ENCODE data around the gene FLNB. TPM values are rescaled to one million over a fixed set of nuclear protein-coding genes. Genes with fewer than 3 reads are reported as not detected.

Gene FLNB
- total RNA-seq, 1 donor from 2014 or later: 216 TPM

GRCh38 chr3:58013099-58013498 is 4.9 kb downstream of the FLNB start:
- H3K27ac Mint-ChIP-seq (ENCODE audit: unreplicated experiment): peak overlapping the region; percentile 59
- peaks cover 40% of the 10 kb centered on the region for H3K4me1 Mint-ChIP-seq (ENCODE audit: unreplicated experiment)
- no peak for TF ChIP-seq CTCF (IDR thresholded peaks at IDR 0.05; ENCODE audit: unreplicated experiment)
- H3K4me3 Mint-ChIP-seq (ENCODE audit: unreplicated experiment): no peak overlapping the region
- peaks cover 19% of the 10 kb centered on the region for H3K36me3 Mint-ChIP-seq (ENCODE audit: low read depth, unreplicated experiment)
- no peak for DNase-seq (ENCODE audit: low spot score)
- no peaks in the 10 kb centered on the region for H3K9me3 Mint-ChIP-seq (ENCODE audit: unreplicated experiment)
- H3K27me3 Mint-ChIP-seq (ENCODE audit: unreplicated experiment): peaks cover 4% of the 10 kb centered on the region

- Mint-ChIP-seq H3K9me3 (ENCODE audit: unreplicated experiment) (no peaks in the 10 kb centered on the region), H3K27ac (ENCODE audit: unreplicated experiment) (no peak overlapping the region)
Observed at GRCh38 chr3:58013973-58014649, 5.9 kb downstream of the FLNB start.

GRCh38 chr3:58015520-58015915 is 7.3 kb downstream of the FLNB start:
- no peaks in the 10 kb centered on the region for H3K9me3 Mint-ChIP-seq (ENCODE audit: unreplicated experiment)
- DNase-seq (ENCODE audit: low spot score): no peak
- TF ChIP-seq CTCF (IDR thresholded peaks at IDR 0.05; ENCODE audit: unreplicated experiment): no peak
- H3K36me3 Mint-ChIP-seq (ENCODE audit: low read depth, unreplicated experiment): peaks cover 15% of the 10 kb centered on the region
- H3K4me3 Mint-ChIP-seq (ENCODE audit: unreplicated experiment): no peak overlapping the region
- peaks cover 40% of the 10 kb centered on the region for H3K4me1 Mint-ChIP-seq (ENCODE audit: unreplicated experiment)
- H3K27me3 Mint-ChIP-seq (ENCODE audit: unreplicated experiment): no peaks in the 10 kb centered on the region
- H3K27ac Mint-ChIP-seq (ENCODE audit: unreplicated experiment): no peak overlapping the region

More at GRCh38 chr3:58013973-58014649, 5.9 kb downstream of the FLNB start:
- no peak overlapping the region for H3K4me3 Mint-ChIP-seq (ENCODE audit: unreplicated experiment)
- TF ChIP-seq CTCF (IDR thresholded peaks at IDR 0.05; ENCODE audit: unreplicated experiment): no peak
- peaks cover 4% of the 10 kb centered on the region for H3K27me3 Mint-ChIP-seq (ENCODE audit: unreplicated experiment)
- DNase-seq (ENCODE audit: low spot score): no peak
- H3K4me1 Mint-ChIP-seq (ENCODE audit: unreplicated experiment): peaks cover 40% of the 10 kb centered on the region
- H3K36me3 Mint-ChIP-seq (ENCODE audit: low read depth, unreplicated experiment): peaks cover 19% of the 10 kb centered on the region

GRCh38 chr3:58016710-58017109 is 8.5 kb downstream of the FLNB start:
- no peak for TF ChIP-seq CTCF (IDR thresholded peaks at IDR 0.05; ENCODE audit: unreplicated experiment)
- no peak overlapping the region for H3K27ac Mint-ChIP-seq (ENCODE audit: unreplicated experiment)
- no peak for DNase-seq (ENCODE audit: low spot score)
- H3K36me3 Mint-ChIP-seq (ENCODE audit: low read depth, unreplicated experiment): peaks cover 12% of the 10 kb centered on the region
- no peaks in the 10 kb centered on the region for H3K9me3 Mint-ChIP-seq (ENCODE audit: unreplicated experiment)
- H3K4me3 Mint-ChIP-seq (ENCODE audit: unreplicated experiment): no peak overlapping the region
- no peaks in the 10 kb centered on the region for H3K27me3 Mint-ChIP-seq (ENCODE audit: unreplicated experiment)
- peaks cover 38% of the 10 kb centered on the region for H3K4me1 Mint-ChIP-seq (ENCODE audit: unreplicated experiment)

- peaks cover 4% of the 10 kb centered on the region for H3K36me3 Mint-ChIP-seq (ENCODE audit: low read depth, unreplicated experiment)
- H3K4me3 Mint-ChIP-seq (ENCODE audit: unreplicated experiment): no peak overlapping the region
- H3K27me3 Mint-ChIP-seq (ENCODE audit: unreplicated experiment): no peaks in the 10 kb centered on the region
- no peaks in the 10 kb centered on the region for H3K9me3 Mint-ChIP-seq (ENCODE audit: unreplicated experiment)
- no peak for DNase-seq (ENCODE audit: low spot score)
- TF ChIP-seq CTCF (IDR thresholded peaks at IDR 0.05; ENCODE audit: unreplicated experiment): no peak
- peaks cover 28% of the 10 kb centered on the region for H3K4me1 Mint-ChIP-seq (ENCODE audit: unreplicated experiment)
- H3K27ac Mint-ChIP-seq (ENCODE audit: unreplicated experiment): no peak overlapping the region
Observed at GRCh38 chr3:58018892-58019742, 10.9 kb downstream of the FLNB start.

All from endothelial cell (in vitro differentiated cells).